Measurements from ENCODE around the gene TSPAN3. TPM values are rescaled to one million over a fixed set of nuclear protein-coding genes. Genes with fewer than 3 reads are reported as not detected.

TSPAN3 gene
- total RNA-seq, 1 experiment from 2014 or later, result 205 TPM

GRCh38 chr15:77022646-77023575, 48.0 kb downstream of the TSPAN3 start:
- Histone ChIP-seq H3K27ac (ENCODE audit: low read length) (peak overlapping the region; percentile 17; the same call in 1 of the 2 replicates), H3K9ac (ENCODE audit: low read length) (no peak overlapping the region)

GRCh38 chr15:77021803-77022381, 49.0 kb downstream of the TSPAN3 start:
- no peak overlapping the region for H3K4me3 ChIP-seq (ENCODE audit: low read length)
- peaks cover 55% of the 10 kb centered on the region for H3K4me1 ChIP-seq (ENCODE audit: low read length)
- H3K4me2 ChIP-seq (ENCODE audit: low read depth, low read length, poor library complexity, severe bottlenecking), result no peak overlapping the region
- peaks cover 4% of the 10 kb centered on the region; the same call in 1 of the 2 replicates for H4K20me1 ChIP-seq (ENCODE audit: insufficient read depth, low read depth, low read length)
- H3K27ac ChIP-seq (ENCODE audit: low read length), result peak overlapping the region; percentile 17; the same call in 1 of the 2 replicates
- H3K9me2 ChIP-seq (replicated peaks; ENCODE audit: insufficient read depth, low read length), result no peaks in the 10 kb centered on the region
- DNase-seq, result no peak
- no peaks in the 10 kb centered on the region for H3K9me3 ChIP-seq (ENCODE audit: low read length)
- H3K36me3 ChIP-seq (ENCODE audit: insufficient read depth, low read length), result no peaks in the 10 kb centered on the region
- H3K9ac ChIP-seq (ENCODE audit: low read length), result no peak overlapping the region
- no peaks in the 10 kb centered on the region for H3K27me3 ChIP-seq (ENCODE audit: low read length)
- no peak overlapping the region for H2AFZ ChIP-seq (ENCODE audit: low read length)
- no peaks in the 10 kb centered on the region for H3K79me2 ChIP-seq (ENCODE audit: low read length)

More at GRCh38 chr15:77022646-77023575, 48.0 kb downstream of the TSPAN3 start:
- no peak overlapping the region for H2AFZ ChIP-seq (ENCODE audit: low read length)
- H3K4me2 ChIP-seq (ENCODE audit: low read depth, low read length, poor library complexity, severe bottlenecking), result no peak overlapping the region
- no peaks in the 10 kb centered on the region for H4K20me1 ChIP-seq (ENCODE audit: insufficient read depth, low read depth, low read length)
- no peaks in the 10 kb centered on the region for H3K9me2 ChIP-seq (replicated peaks; ENCODE audit: insufficient read depth, low read length)
- peaks cover 44% of the 10 kb centered on the region for H3K4me1 ChIP-seq (ENCODE audit: low read length)
- H3K27me3 ChIP-seq (ENCODE audit: low read length), result no peaks in the 10 kb centered on the region
- no peaks in the 10 kb centered on the region for H3K36me3 ChIP-seq (ENCODE audit: insufficient read depth, low read length)
- no peak for DNase-seq
- H3K4me3 ChIP-seq (ENCODE audit: low read length), result no peak overlapping the region
- no peaks in the 10 kb centered on the region for H3K9me3 ChIP-seq (ENCODE audit: low read length)
- H3K79me2 ChIP-seq (ENCODE audit: low read length), result no peaks in the 10 kb centered on the region

- H4K20me1 ChIP-seq (ENCODE audit: insufficient read depth, low read depth, low read length), result peaks cover 4% of the 10 kb centered on the region; the same call in 1 of the 2 replicates
- peak overlapping the region; percentile 66 for H3K4me2 ChIP-seq (ENCODE audit: low read depth, low read length, poor library complexity, severe bottlenecking)
- H3K27me3 ChIP-seq (ENCODE audit: low read length), result no peaks in the 10 kb centered on the region
- no peak overlapping the region for H3K4me3 ChIP-seq (ENCODE audit: low read length)
- H3K27ac ChIP-seq (ENCODE audit: low read length), result peak overlapping the region; percentile 79
- no peak for DNase-seq
- H3K9me3 ChIP-seq (ENCODE audit: low read length), result no peaks in the 10 kb centered on the region
- peak overlapping the region; percentile 4 for H3K9ac ChIP-seq (ENCODE audit: low read length)
- no peaks in the 10 kb centered on the region for H3K9me2 ChIP-seq (replicated peaks; ENCODE audit: insufficient read depth, low read length)
- H2AFZ ChIP-seq (ENCODE audit: low read length), result no peak overlapping the region
- peaks cover 62% of the 10 kb centered on the region for H3K4me1 ChIP-seq (ENCODE audit: low read length)
- no peaks in the 10 kb centered on the region for H3K79me2 ChIP-seq (ENCODE audit: low read length)
- no peaks in the 10 kb centered on the region for H3K36me3 ChIP-seq (ENCODE audit: insufficient read depth, low read length)
Observed at GRCh38 chr15:77021088-77021481, 49.8 kb downstream of the TSPAN3 start.

GRCh38 chr15:77020348-77021087, 50.4 kb downstream of the TSPAN3 start:
- no peaks in the 10 kb centered on the region for H3K36me3 ChIP-seq (ENCODE audit: insufficient read depth, low read length)
- no peaks in the 10 kb centered on the region for H3K9me2 ChIP-seq (replicated peaks; ENCODE audit: insufficient read depth, low read length)
- H3K4me1 ChIP-seq (ENCODE audit: low read length), result peaks cover 67% of the 10 kb centered on the region

GRCh38 chr15:77019521-77020331, 51.2 kb downstream of the TSPAN3 start:
- Histone ChIP-seq H2AFZ (ENCODE audit: low read length) (no peak overlapping the region), H3K4me1 (ENCODE audit: low read length) (peaks cover 75% of the 10 kb centered on the region), H3K36me3 (ENCODE audit: insufficient read depth, low read length) (no peaks in the 10 kb centered on the region), H3K27ac (ENCODE audit: low read length) (peak overlapping the region; percentile 79), H3K9me2 (replicated peaks; ENCODE audit: insufficient read depth, low read length) (no peaks in the 10 kb centered on the region), H3K27me3 (ENCODE audit: low read length) (no peaks in the 10 kb centered on the region), H3K79me2 (ENCODE audit: low read length) (no peaks in the 10 kb centered on the region), H3K9me3 (ENCODE audit: low read length) (no peaks in the 10 kb centered on the region), H3K9ac (ENCODE audit: low read length) (peak overlapping the region; percentile 63), H3K4me2 (ENCODE audit: low read depth, low read length, poor library complexity, severe bottlenecking) (peak overlapping the region; percentile 66), H4K20me1 (ENCODE audit: insufficient read depth, low read depth, low read length) (peaks cover 7% of the 10 kb centered on the region; the same call in 1 of the 2 replicates), H3K4me3 (ENCODE audit: low read length) (peak overlapping the region; percentile 31)
- DNase-seq, result peak; percentile 82

More at GRCh38 chr15:77020348-77021087, 50.4 kb downstream of the TSPAN3 start:
- H2AFZ ChIP-seq (ENCODE audit: low read length), result no peak overlapping the region
- H3K4me2 ChIP-seq (ENCODE audit: low read depth, low read length, poor library complexity, severe bottlenecking), result peak overlapping the region; percentile 66
- DNase-seq, result no peak
- H3K4me3 ChIP-seq (ENCODE audit: low read length), result no peak overlapping the region
- peak overlapping the region; percentile 4 for H3K9ac ChIP-seq (ENCODE audit: low read length)
- no peaks in the 10 kb centered on the region for H3K79me2 ChIP-seq (ENCODE audit: low read length)
- no peaks in the 10 kb centered on the region for H3K27me3 ChIP-seq (ENCODE audit: low read length)
- no peaks in the 10 kb centered on the region for H3K9me3 ChIP-seq (ENCODE audit: low read length)
- peak overlapping the region; percentile 79 for H3K27ac ChIP-seq (ENCODE audit: low read length)
- peaks cover 4% of the 10 kb centered on the region; the same call in 1 of the 2 replicates for H4K20me1 ChIP-seq (ENCODE audit: insufficient read depth, low read depth, low read length)

- Histone ChIP-seq H3K79me2 (ENCODE audit: low read length) (no peaks in the 10 kb centered on the region), H3K27ac (ENCODE audit: low read length) (peak overlapping the region; percentile 79), H3K9ac (ENCODE audit: low read length) (peak overlapping the region; percentile 63), H2AFZ (ENCODE audit: low read length) (no peak overlapping the region), H3K4me2 (ENCODE audit: low read depth, low read length, poor library complexity, severe bottlenecking) (peak overlapping the region; percentile 66), H4K20me1 (ENCODE audit: insufficient read depth, low read depth, low read length) (peaks cover 13% of the 10 kb centered on the region; the same call in 1 of the 2 replicates), H3K4me3 (ENCODE audit: low read length) (peak overlapping the region; percentile 31), H3K4me1 (ENCODE audit: low read length) (peaks cover 83% of the 10 kb centered on the region), H3K9me3 (ENCODE audit: low read length) (no peaks in the 10 kb centered on the region), H3K9me2 (replicated peaks; ENCODE audit: insufficient read depth, low read length) (no peaks in the 10 kb centered on the region), H3K27me3 (ENCODE audit: low read length) (no peaks in the 10 kb centered on the region), H3K36me3 (ENCODE audit: insufficient read depth, low read length) (no peaks in the 10 kb centered on the region)
- DNase-seq, result peak; percentile 66
Observed at GRCh38 chr15:77018796-77019505, 52.0 kb downstream of the TSPAN3 start.

All from Karpas-422 (cell line).